Osteoblast (primary cell): Measurements from ENCODE around the gene SETD3. TPM values are rescaled to one million over a fixed set of nuclear protein-coding genes. Genes with fewer than 3 reads are reported as not detected.

ENCODE experiments used
- DNase-seq: peaks from one replicate; pipeline ENCODE4 v3.0.0; 2011; ENCODE audit warnings: low spot score, mixed read lengths; ENCODE audit not compliant: insufficient read length; ENCODE audit errors: missing footprints
- H2AFZ ChIP-seq: 2 replicates; pipeline ENCODE4 v1.6.0; 2011; ENCODE audit warnings: mild to moderate bottlenecking, low read length
- H3K27ac ChIP-seq: 2 replicates; pipeline ENCODE4 v1.5.1; 2011; ENCODE audit warnings: mild to moderate bottlenecking, low read depth, low read length, moderate library complexity
- H3K27me3 ChIP-seq: 2 replicates; pipeline ENCODE4 v1.6.0; 2012; ENCODE audit warnings: mild to moderate bottlenecking, control low read depth, inconsistent platforms, low read length, moderate library complexity; ENCODE audit not compliant: insufficient read depth
- H3K36me3 ChIP-seq: 2 replicates; pipeline ENCODE4 v1.5.1; 2011; ENCODE audit warnings: mild to moderate bottlenecking, low read length, control low read depth, moderate library complexity; ENCODE audit not compliant: insufficient read depth
- H3K4me1 ChIP-seq: 2 replicates; pipeline ENCODE4 v1.5.1; 2011; ENCODE audit warnings: mild to moderate bottlenecking, low read length, control low read depth, moderate library complexity; ENCODE audit not compliant: insufficient read depth
- H3K4me2 ChIP-seq: 2 replicates; pipeline ENCODE4 v1.6.0; 2011; ENCODE audit warnings: mild to moderate bottlenecking, low read length; ENCODE audit not compliant: insufficient read depth
- H3K4me3 ChIP-seq: fragments of 200-600 bp; sonication (generic); 3 replicates; pipeline ENCODE4 v1.5.1; 2012; ENCODE audit warnings: mild to moderate bottlenecking, low read length, inconsistent platforms; ENCODE audit not compliant: insufficient read depth
- H3K79me2 ChIP-seq: 2 replicates; pipeline ENCODE4 v1.6.0; 2012; ENCODE audit warnings: mild to moderate bottlenecking, low read length, control low read depth, inconsistent platforms; ENCODE audit not compliant: insufficient read depth
- H3K9me3 ChIP-seq: 2 replicates; pipeline ENCODE4 v1.5.1; 2011; ENCODE audit warnings: low read depth, low read length, control low read depth
- H4K20me1 ChIP-seq: 2 replicates; pipeline ENCODE4 v1.6.0; 2012; ENCODE audit warnings: mild to moderate bottlenecking, low read length, control low read depth; ENCODE audit not compliant: insufficient read depth
- CTCF ChIP-seq: IDR thresholded peaks from 2 replicates; pipeline ENCODE4 v1.5.1; 2011; ENCODE audit warnings: mild to moderate bottlenecking, low read depth, low read length, moderate library complexity; ENCODE audit errors: extremely low read depth
- total RNA-seq: library from RNA; depleted of rRNA; stranded (reverse); fragments of >200 nt; gene quantifications from 2 replicates; pipeline ENCODE4 v1.2.3, GENCODE V29; 2012

The SETD3 gene
- total RNA-seq, 1 donor = 65.1 TPM

DNA sequence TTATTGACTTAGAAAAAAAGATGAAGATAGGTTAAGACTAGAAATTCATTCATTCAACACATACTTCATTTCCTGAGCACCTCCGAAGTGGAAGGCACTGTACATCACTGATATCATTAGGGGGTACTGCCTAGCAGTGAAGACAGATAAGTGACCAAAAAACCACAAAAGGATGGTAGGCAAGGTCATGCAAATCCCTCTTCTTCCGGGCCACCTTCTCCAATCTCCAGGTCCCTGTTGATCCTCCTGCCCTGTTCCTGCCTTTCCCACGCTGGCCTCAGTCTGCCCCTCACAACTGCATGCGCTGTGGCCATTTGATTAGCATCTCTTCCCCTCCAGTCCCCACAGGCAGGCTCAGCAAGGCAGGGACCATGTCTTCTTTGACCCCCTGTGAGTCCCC is 60.8 kb downstream of the SETD3 start:
- Histone ChIP-seq H4K20me1 (no peaks in the 10 kb centered on the region), H3K4me2 (no peak overlapping the region), H3K4me1 (peaks cover 3% of the 10 kb centered on the region), H3K4me3 (no peak overlapping the region), H3K79me2 (no peaks in the 10 kb centered on the region), H3K9me3 (no peaks in the 10 kb centered on the region), H3K36me3 (no peaks in the 10 kb centered on the region), H3K27ac (no peak overlapping the region), H3K27me3 (no peaks in the 10 kb centered on the region), H2AFZ (no peak overlapping the region)
- no peak for TF ChIP-seq CTCF
- DNase-seq = peak; percentile 48

DNA sequence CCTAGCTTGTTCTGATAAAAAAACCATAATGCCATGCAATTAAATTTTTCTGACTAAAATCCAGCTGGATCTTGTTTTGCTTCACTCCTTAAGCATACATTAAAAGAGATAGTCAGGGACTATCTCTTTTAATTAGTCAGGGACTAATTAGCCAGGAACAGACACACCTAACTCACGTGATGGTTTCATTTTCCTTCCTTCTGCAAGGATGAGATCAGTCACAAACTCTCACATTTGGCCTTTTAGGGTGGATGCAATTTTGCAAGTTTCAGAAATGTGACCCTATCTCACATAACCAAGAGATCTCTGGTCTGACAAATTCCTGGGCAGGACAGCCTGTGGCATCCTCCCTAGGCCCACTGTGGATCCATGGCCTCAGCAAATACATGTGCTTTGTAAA is 62.4 kb downstream of the SETD3 start:
- no peaks in the 10 kb centered on the region for H3K36me3 ChIP-seq
- H3K9me3 ChIP-seq = no peaks in the 10 kb centered on the region
- H3K27me3 ChIP-seq = no peaks in the 10 kb centered on the region
- H2AFZ ChIP-seq = no peak overlapping the region
- no peak for DNase-seq
- no peak for TF ChIP-seq CTCF
- no peaks in the 10 kb centered on the region for H4K20me1 ChIP-seq
- H3K4me3 ChIP-seq = no peak overlapping the region
- no peak overlapping the region for H3K27ac ChIP-seq
- peaks cover 6% of the 10 kb centered on the region for H3K4me1 ChIP-seq
- peaks cover 3% of the 10 kb centered on the region for H3K79me2 ChIP-seq
- no peak overlapping the region for H3K4me2 ChIP-seq

DNA sequence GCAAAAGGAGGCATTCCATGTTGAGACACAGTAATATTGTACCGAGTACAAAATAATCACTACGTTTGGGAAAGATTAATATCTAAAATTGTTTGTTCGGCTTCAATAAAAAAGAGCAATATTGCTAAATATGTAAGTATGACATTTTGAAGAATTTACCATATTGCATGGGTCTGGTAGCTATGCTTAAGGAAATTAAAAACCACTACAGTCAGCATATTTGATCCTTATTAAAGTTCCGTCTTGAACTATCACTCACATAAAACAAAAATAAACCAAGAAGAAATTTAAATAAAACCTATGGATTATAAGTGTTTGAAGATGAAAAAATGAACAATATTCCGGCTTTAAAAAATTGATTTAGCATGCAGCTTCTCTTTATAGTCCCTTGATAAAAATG is 63.8 kb downstream of the SETD3 start:
- no peak for TF ChIP-seq CTCF
- DNase-seq = no peak
- H3K4me2 ChIP-seq = no peak overlapping the region

GRCh38 chr14:99415496-99416281 is 65.0 kb downstream of the SETD3 start:
- H3K4me2 ChIP-seq = peak overlapping the region; percentile 56
- H3K27me3 ChIP-seq = no peaks in the 10 kb centered on the region
- no peaks in the 10 kb centered on the region for H4K20me1 ChIP-seq
- H3K79me2 ChIP-seq = peaks cover 3% of the 10 kb centered on the region
- TF ChIP-seq CTCF = peak; percentile 85
- peaks cover 20% of the 10 kb centered on the region for H3K4me1 ChIP-seq
- H3K9me3 ChIP-seq = no peaks in the 10 kb centered on the region
- DNase-seq = peak; percentile 93
- H3K27ac ChIP-seq = peak overlapping the region; percentile 9
- peaks cover 4% of the 10 kb centered on the region for H3K36me3 ChIP-seq
- H3K4me3 ChIP-seq = no peak overlapping the region
- H2AFZ ChIP-seq = no peak overlapping the region

More for the DNA sequence above, 63.8 kb downstream of the SETD3 start:
- Histone ChIP-seq H3K4me3 (no peak overlapping the region), H3K79me2 (peaks cover 3% of the 10 kb centered on the region), H2AFZ (no peak overlapping the region), H3K4me1 (peaks cover 20% of the 10 kb centered on the region), H3K9me3 (no peaks in the 10 kb centered on the region), H3K27me3 (no peaks in the 10 kb centered on the region), H3K36me3 (no peaks in the 10 kb centered on the region), H4K20me1 (no peaks in the 10 kb centered on the region), H3K27ac (no peak overlapping the region)
